Measurements from ENCODE around the gene STK4.

The STK4 gene

GRCh38 chr20:44932916-44933315, 33.4 kb upstream of the STK4 start:
- WGBS (ENCODE audit: insufficient coverage, insufficient read length), result no CpG with 5 or more reads among the region's 8 CpGs
- Histone ChIP-seq H3K27me3 (ENCODE audit: control insufficient read depth, insufficient read depth, low read length) (no peaks in the 10 kb centered on the region), H3K27ac (ENCODE audit: low read length) (no peak overlapping the region), H3K4me3 (ENCODE audit: low read length) (no peak overlapping the region), H3K36me3 (ENCODE audit: control insufficient read depth, insufficient read depth, low read length) (peaks cover 22% of the 10 kb centered on the region), H3K4me1 (ENCODE audit: control insufficient read depth, insufficient read depth, low read length) (no peaks in the 10 kb centered on the region), H3K9me3 (ENCODE audit: control insufficient read depth, insufficient read depth, low read length) (no peaks in the 10 kb centered on the region)
- no peak for DNase-seq (ENCODE audit: low read depth, low spot score)

GRCh38 chr20:44936510-44936909, 29.8 kb upstream of the STK4 start:
- no peaks in the 10 kb centered on the region for H3K4me1 ChIP-seq (ENCODE audit: control insufficient read depth, insufficient read depth, low read length)
- H3K27me3 ChIP-seq (ENCODE audit: control insufficient read depth, insufficient read depth, low read length), result no peaks in the 10 kb centered on the region
- DNase-seq (ENCODE audit: low read depth, low spot score), result no peak
- no peak overlapping the region for H3K4me3 ChIP-seq (ENCODE audit: low read length)
- H3K9me3 ChIP-seq (ENCODE audit: control insufficient read depth, insufficient read depth, low read length), result no peaks in the 10 kb centered on the region
- peaks cover 25% of the 10 kb centered on the region; the same call in 1 of the 2 replicates for H3K36me3 ChIP-seq (ENCODE audit: control insufficient read depth, insufficient read depth, low read length)
- no CpG with 5 or more reads among the region's 10 CpGs for WGBS (ENCODE audit: insufficient coverage, insufficient read length)
- H3K27ac ChIP-seq (ENCODE audit: low read length), result no peak overlapping the region

- no peaks in the 10 kb centered on the region for H3K9me3 ChIP-seq (ENCODE audit: control insufficient read depth, insufficient read depth, low read length)
- H3K27me3 ChIP-seq (ENCODE audit: control insufficient read depth, insufficient read depth, low read length), result no peaks in the 10 kb centered on the region
- H3K4me1 ChIP-seq (ENCODE audit: control insufficient read depth, insufficient read depth, low read length), result no peaks in the 10 kb centered on the region
- WGBS (ENCODE audit: insufficient coverage, insufficient read length), result no CpG with 5 or more reads among the region's 9 CpGs
- peaks cover 27% of the 10 kb centered on the region; the same call in 1 of the 2 replicates for H3K36me3 ChIP-seq (ENCODE audit: control insufficient read depth, insufficient read depth, low read length)
- H3K4me3 ChIP-seq (ENCODE audit: low read length), result no peak overlapping the region
- no peak for DNase-seq (ENCODE audit: low read depth, low spot score)
- H3K27ac ChIP-seq (ENCODE audit: low read length), result no peak overlapping the region
Observed at GRCh38 chr20:44938637-44939036, 27.7 kb upstream of the STK4 start.

GRCh38 chr20:44941120-44941691, 25.1 kb upstream of the STK4 start:
- Histone ChIP-seq H3K9me3 (ENCODE audit: control insufficient read depth, insufficient read depth, low read length) (no peaks in the 10 kb centered on the region), H3K4me1 (ENCODE audit: control insufficient read depth, insufficient read depth, low read length) (no peaks in the 10 kb centered on the region), H3K36me3 (ENCODE audit: control insufficient read depth, insufficient read depth, low read length) (peaks cover 27% of the 10 kb centered on the region; the same call in 1 of the 2 replicates), H3K27me3 (ENCODE audit: control insufficient read depth, insufficient read depth, low read length) (no peaks in the 10 kb centered on the region), H3K27ac (ENCODE audit: low read length) (no peak overlapping the region), H3K4me3 (ENCODE audit: low read length) (no peak overlapping the region)
- no peak for DNase-seq (ENCODE audit: low read depth, low spot score)
- WGBS (ENCODE audit: insufficient coverage, insufficient read length), result no CpG with 5 or more reads among the region's 7 CpGs

GRCh38 chr20:44942264-44942973, 23.9 kb upstream of the STK4 start:
- Histone ChIP-seq H3K27ac (ENCODE audit: low read length) (no peak overlapping the region), H3K4me3 (ENCODE audit: low read length) (no peak overlapping the region), H3K27me3 (ENCODE audit: control insufficient read depth, insufficient read depth, low read length) (no peaks in the 10 kb centered on the region), H3K36me3 (ENCODE audit: control insufficient read depth, insufficient read depth, low read length) (peaks cover 20% of the 10 kb centered on the region; the same call in 1 of the 2 replicates), H3K4me1 (ENCODE audit: control insufficient read depth, insufficient read depth, low read length) (no peaks in the 10 kb centered on the region), H3K9me3 (ENCODE audit: control insufficient read depth, insufficient read depth, low read length) (no peaks in the 10 kb centered on the region)
- no CpG with 5 or more reads among the region's 4 CpGs for WGBS (ENCODE audit: insufficient coverage, insufficient read length)
- DNase-seq (ENCODE audit: low read depth, low spot score), result no peak

- no peaks in the 10 kb centered on the region for H3K9me3 ChIP-seq (ENCODE audit: control insufficient read depth, insufficient read depth, low read length)
- no peak for DNase-seq (ENCODE audit: low read depth, low spot score)
- no peaks in the 10 kb centered on the region for H3K27me3 ChIP-seq (ENCODE audit: control insufficient read depth, insufficient read depth, low read length)
- no CpG with 5 or more reads among the region's 4 CpGs for WGBS (ENCODE audit: insufficient coverage, insufficient read length)
- no peak overlapping the region for H3K4me3 ChIP-seq (ENCODE audit: low read length)
- peaks cover 16% of the 10 kb centered on the region; the same call in 1 of the 2 replicates for H3K36me3 ChIP-seq (ENCODE audit: control insufficient read depth, insufficient read depth, low read length)
- H3K4me1 ChIP-seq (ENCODE audit: control insufficient read depth, insufficient read depth, low read length), result no peaks in the 10 kb centered on the region
- H3K27ac ChIP-seq (ENCODE audit: low read length), result no peak overlapping the region
Observed at GRCh38 chr20:44943828-44944227, 22.5 kb upstream of the STK4 start.

- Histone ChIP-seq H3K9me3 (ENCODE audit: control insufficient read depth, insufficient read depth, low read length) (no peaks in the 10 kb centered on the region), H3K4me1 (ENCODE audit: control insufficient read depth, insufficient read depth, low read length) (no peaks in the 10 kb centered on the region), H3K4me3 (ENCODE audit: low read length) (no peak overlapping the region), H3K36me3 (ENCODE audit: control insufficient read depth, insufficient read depth, low read length) (peaks cover 16% of the 10 kb centered on the region; the same call in 1 of the 2 replicates), H3K27me3 (ENCODE audit: control insufficient read depth, insufficient read depth, low read length) (no peaks in the 10 kb centered on the region), H3K27ac (ENCODE audit: low read length) (no peak overlapping the region)
- DNase-seq (ENCODE audit: low read depth, low spot score), result no peak
- WGBS (ENCODE audit: insufficient coverage, insufficient read length), result no CpG with 5 or more reads among the region's 6 CpGs
Observed at GRCh38 chr20:44945261-44945660, 21.1 kb upstream of the STK4 start.

- no peak overlapping the region for H3K4me3 ChIP-seq (ENCODE audit: low read length)
- H3K27me3 ChIP-seq (ENCODE audit: control insufficient read depth, insufficient read depth, low read length), result no peaks in the 10 kb centered on the region
- H3K36me3 ChIP-seq (ENCODE audit: control insufficient read depth, insufficient read depth, low read length), result peaks cover 20% of the 10 kb centered on the region; the same call in 1 of the 2 replicates
- DNase-seq (ENCODE audit: low read depth, low spot score), result no peak
- no peaks in the 10 kb centered on the region for H3K9me3 ChIP-seq (ENCODE audit: control insufficient read depth, insufficient read depth, low read length)
- no peak overlapping the region for H3K27ac ChIP-seq (ENCODE audit: low read length)
- no CpG with 5 or more reads among the region's 2 CpGs for WGBS (ENCODE audit: insufficient coverage, insufficient read length)
- H3K4me1 ChIP-seq (ENCODE audit: control insufficient read depth, insufficient read depth, low read length), result no peaks in the 10 kb centered on the region
Observed at GRCh38 chr20:44946271-44946852, 19.9 kb upstream of the STK4 start.

- H3K27me3 ChIP-seq (ENCODE audit: control insufficient read depth, insufficient read depth, low read length), result no peaks in the 10 kb centered on the region
- H3K4me3 ChIP-seq (ENCODE audit: low read length), result no peak overlapping the region
- H3K36me3 ChIP-seq (ENCODE audit: control insufficient read depth, insufficient read depth, low read length), result peaks cover 21% of the 10 kb centered on the region
- no peak overlapping the region for H3K27ac ChIP-seq (ENCODE audit: low read length)
- no peaks in the 10 kb centered on the region for H3K4me1 ChIP-seq (ENCODE audit: control insufficient read depth, insufficient read depth, low read length)
- no CpG with 5 or more reads among the region's 5 CpGs for WGBS (ENCODE audit: insufficient coverage, insufficient read length)
- no peaks in the 10 kb centered on the region for H3K9me3 ChIP-seq (ENCODE audit: control insufficient read depth, insufficient read depth, low read length)
- no peak for DNase-seq (ENCODE audit: low read depth, low spot score)
Observed at GRCh38 chr20:44948107-44948506, 18.2 kb upstream of the STK4 start.

GRCh38 chr20:44948513-44948912, 17.8 kb upstream of the STK4 start:
- Histone ChIP-seq H3K36me3 (ENCODE audit: control insufficient read depth, insufficient read depth, low read length) (peaks cover 18% of the 10 kb centered on the region), H3K27me3 (ENCODE audit: control insufficient read depth, insufficient read depth, low read length) (no peaks in the 10 kb centered on the region), H3K27ac (ENCODE audit: low read length) (no peak overlapping the region), H3K4me1 (ENCODE audit: control insufficient read depth, insufficient read depth, low read length) (no peaks in the 10 kb centered on the region), H3K4me3 (ENCODE audit: low read length) (no peak overlapping the region), H3K9me3 (ENCODE audit: control insufficient read depth, insufficient read depth, low read length) (no peaks in the 10 kb centered on the region)
- no CpG with 5 or more reads among the region's 2 CpGs for WGBS (ENCODE audit: insufficient coverage, insufficient read length)
- DNase-seq (ENCODE audit: low read depth, low spot score), result no peak

Measured in iPS DF 6.9 (cell line).